Activated T-cell treated with anti-CD3 and anti-CD28 coated beads, Interleukin-2, amount 50 U/mL, for 48 hours (primary cell): Measurements from ENCODE around the gene RNF207.

ENCODE experiments used
- DNase-seq, 2 experiments: peaks; one replicate each; pipeline ENCODE4 v3.0.0-alpha.2; 2020

Gene RNF207

GRCh38 chr1:6234502-6235295 is 28.8 kb downstream of the RNF207 start:
- DNase-seq: no peak

DNA sequence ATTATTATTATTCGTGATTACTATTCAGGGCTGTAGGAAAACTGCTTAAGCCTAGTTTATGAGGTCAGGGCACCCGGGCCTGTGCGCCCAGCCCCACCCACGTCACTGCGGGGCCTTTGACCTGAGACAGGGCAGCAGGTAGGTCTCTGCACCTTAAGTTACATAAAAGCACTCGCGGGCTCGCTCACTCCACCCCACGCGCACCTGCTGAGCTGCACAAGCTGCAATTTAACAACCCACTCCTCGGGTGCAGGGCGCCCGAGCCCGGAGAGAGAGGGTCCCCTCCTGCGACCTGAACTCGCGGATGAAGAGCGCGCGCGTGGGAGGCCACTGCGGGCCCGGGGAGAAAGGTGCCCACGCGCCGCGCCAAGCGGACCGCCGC is 29.4 kb downstream of the RNF207 start:
- DNase-seq: no peak

GRCh38 chr1:6237093-6237492 is 31.2 kb downstream of the RNF207 start:
- DNase-seq: no peak

DNA sequence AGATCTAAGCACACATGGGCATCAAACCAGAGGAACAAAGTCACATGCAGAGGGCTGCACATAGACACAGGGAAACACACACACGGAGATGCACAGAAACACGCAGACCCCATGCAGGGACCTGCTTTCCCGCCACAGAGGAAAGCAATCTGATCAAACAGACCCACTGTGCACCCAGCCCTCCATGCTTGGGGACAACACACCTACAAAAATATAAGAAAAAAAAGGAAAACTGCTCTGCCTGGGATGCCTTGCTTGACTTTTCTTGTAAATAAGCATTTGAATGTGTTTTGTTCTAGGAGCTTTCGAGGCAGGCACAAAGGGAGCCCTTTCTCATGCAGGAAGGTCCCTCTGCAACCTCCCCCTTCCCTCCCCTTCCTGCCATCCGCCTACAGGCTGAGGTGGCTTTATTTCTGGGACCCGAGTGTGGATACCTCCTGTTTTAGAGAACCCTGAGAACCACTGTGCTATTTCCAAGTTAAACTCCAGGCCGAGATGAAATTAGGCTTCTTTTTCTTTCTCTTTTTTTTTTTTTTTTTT is 33.4 kb downstream of the RNF207 start:
- no peak for DNase-seq

DNA sequence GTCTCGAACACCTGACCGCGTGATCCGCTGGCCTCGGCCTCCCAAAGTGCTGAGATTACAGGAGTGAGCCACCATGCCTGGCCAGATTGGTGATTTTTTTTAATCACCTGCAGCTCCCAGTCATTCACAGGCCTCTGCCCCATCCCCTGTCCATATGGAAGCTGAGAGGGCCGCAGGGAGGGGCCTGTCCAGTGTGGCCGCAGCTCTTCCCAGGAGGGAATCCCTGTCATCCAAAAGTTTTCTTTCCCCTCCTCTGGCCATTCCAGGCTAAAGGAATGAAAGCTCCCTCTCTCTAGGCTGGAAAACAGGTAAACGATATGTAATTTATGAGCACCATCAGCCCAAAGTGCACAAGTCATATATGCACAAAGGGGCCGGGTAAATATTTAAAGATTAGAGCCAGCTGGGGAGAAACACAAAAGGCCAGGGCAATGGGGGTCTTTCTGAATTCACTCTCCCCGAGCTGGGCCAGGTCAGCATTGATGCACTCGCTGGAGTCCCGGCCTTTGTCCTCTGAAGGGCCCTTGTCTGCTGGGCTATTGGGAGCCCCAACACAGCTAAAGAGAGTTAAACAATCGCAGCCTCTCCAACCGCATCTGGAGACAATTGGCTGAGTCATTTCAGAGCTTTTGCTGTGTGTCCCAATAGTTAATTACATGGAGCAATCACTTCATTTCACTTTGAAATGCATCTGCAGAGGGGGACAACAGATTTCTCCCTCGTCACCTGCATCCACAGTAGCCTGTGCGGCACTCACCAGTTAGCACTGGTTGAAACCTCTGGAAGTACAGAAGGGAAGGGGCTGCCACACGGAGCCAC is 34.2 kb downstream of the RNF207 start:
- no peak for DNase-seq

DNA sequence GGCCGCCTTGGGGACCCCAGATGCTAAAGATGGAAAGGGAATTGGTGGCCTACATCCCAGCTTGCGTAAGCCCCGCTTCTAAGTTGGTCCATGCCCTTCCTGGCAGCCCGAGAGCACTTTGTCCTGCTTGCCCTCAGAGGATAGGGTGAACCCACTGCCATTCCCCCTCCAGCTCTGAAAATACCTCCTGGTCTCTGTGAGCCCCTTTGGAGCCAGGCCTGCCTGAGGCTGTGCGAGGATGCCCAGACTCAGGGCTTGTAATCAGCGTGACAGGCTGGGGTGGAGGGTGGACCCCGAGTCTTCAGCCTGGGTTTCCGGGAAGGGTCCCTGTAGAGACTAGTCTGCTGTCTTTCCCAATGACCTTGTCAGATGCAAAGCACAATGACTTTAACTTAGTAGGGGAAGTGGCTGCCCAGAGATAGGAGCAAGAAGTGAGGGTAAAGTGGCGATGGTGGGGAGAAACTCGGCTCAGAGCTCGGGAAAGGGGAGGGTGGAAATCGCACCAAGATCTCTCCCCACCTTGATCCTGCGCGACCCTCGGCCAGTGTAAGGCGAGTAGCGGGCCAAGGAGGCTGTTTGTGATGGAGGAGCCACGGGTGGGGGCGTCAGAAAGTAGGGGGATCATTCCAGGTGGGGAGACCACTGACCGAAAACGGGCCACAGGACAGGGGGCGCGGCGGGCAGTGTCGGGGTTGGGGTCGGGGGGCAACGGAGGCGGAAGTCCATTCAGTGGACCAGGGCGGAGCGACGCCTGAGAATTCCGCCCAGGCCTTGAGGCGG is 35.4 kb downstream of the RNF207 start:
- no peak for DNase-seq

- DNase-seq: no peak
These were observed 36.2 kb downstream of the RNF207 start for GRCh38 chr1:6241887-6242740.

DNA sequence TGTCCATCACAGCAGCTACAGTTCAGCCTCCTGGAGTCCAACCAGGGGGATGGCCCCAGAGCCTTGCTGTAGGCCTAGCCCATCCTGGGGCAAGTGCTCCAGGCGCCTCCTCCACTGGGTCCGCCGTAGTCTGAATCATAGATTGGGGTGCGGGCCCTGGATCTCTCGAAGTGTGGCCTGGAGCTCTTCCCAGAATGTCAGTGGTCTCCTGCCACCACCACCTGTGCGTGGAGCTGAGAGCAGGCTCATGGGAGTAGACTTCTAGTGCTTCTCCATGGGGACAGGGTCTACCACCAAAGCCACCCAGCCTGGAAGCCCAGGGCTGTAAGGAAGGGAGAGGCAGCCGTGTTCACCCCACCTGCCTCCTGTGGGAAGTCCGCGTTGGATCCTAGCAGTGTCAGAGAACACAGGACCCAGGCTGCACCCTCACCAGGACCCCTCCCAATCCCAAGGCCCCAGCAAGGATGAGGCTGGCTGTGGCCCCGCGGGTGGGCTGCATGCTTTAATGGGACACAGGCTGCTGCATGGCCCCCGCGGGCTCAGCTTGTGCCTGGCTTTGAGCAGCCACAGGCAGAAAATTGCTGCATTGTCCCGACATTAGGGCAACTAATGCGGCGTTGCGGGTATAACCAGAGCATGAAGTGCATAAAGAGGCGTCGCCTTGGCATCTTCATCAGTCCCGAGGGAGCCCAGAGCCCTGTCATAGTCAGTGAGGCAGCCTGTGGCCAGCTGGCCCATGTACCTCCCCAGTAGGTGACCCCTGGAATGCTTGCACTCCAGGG is 37.3 kb downstream of the RNF207 start:
- no peak for DNase-seq

DNA sequence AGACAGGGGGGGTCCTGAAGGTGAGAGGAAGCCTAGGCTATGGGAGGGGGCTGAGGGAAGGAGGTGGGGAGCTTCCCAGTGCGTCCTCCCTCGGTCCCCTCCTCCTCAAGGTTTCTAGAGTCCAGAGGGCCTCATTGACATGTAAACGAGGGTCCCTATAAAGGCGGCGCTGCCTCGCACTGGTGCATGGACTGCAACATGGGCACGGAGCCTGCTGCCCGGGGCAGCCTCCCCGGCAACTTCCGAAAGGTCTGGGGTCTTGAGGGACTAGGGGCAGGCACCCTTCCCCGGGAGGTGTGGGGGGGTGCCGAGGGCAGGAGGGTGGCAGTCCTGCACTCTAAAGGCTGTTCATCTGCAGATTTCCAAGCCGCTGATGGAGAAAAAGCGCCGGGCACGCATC is 38.1 kb downstream of the RNF207 start, which contains the start of gene HES3:
Gene HES3, plus strand, starts transcription at position 187 of the 400 bp plus-strand sequence. Its CDS starts 187 bp downstream, at position 374.
- DNase-seq: no peak

DNA sequence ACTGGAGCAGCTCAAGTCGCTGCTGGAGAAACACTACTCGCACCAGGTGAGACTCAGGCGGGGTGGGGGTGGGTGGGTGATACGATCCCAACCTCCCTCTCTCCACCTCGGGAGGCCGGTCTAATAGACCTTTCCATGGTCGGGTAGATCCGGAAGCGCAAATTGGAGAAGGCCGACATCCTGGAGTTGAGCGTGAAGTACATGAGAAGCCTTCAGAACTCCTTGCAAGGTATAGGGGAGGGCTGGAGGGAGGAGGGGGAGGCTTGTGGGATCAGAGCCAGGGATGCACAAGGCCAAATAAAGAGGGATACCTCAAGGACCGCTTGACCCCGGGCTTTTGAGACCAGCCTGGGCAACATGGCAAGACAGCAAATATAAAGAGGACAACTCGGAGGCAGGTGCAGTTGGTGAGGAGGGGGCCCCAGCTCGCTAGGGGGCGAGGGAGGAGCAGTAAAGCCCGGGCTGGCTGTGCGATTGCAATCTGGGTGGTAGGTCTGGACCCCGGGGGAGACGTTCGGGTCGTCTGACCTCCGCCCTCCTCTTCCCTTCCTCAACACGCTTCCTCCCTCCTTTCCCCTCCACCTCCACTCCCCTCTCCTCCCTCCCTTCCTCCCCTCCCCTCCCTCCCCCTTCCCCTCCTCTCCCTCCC is 38.6 kb downstream of the RNF207 start:
- no peak for DNase-seq

- peak; percentile 84 to 88 for DNase-seq
These were observed 39.4 kb downstream of the RNF207 start for GRCh38 chr1:6245086-6245868.

DNA sequence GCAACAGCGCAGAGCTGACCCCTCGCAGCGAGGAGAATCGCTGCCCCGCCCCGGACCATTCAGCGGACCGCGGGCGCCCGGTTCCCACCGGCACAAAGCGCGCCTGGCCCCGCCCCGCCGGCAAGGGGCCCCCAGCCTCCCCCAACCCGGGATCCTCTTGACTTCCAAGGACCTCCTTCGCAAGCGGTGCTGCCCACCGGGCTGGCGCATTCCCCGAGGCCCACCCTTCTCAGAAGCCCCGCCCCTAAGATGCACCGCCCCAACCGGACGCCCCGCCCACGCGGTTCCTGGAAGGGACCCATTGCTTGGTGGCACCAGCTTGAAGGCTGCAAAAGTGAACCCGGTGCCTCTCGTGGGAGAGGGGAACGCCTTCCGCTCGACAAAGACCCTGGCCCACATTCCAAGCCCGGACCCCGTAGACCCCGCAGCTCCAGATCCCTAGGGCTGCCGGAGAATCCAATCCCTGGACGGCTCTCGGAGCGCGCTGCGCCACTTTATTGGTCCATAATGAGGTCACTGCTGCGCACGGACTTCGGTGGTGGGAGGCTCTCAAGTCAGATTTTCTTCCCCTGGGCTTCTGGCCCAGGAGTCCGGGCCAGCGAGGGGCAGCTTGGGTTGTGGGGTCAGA is 40.1 kb downstream of the RNF207 start:
- peak; percentile 76 to 78 for DNase-seq

DNA sequence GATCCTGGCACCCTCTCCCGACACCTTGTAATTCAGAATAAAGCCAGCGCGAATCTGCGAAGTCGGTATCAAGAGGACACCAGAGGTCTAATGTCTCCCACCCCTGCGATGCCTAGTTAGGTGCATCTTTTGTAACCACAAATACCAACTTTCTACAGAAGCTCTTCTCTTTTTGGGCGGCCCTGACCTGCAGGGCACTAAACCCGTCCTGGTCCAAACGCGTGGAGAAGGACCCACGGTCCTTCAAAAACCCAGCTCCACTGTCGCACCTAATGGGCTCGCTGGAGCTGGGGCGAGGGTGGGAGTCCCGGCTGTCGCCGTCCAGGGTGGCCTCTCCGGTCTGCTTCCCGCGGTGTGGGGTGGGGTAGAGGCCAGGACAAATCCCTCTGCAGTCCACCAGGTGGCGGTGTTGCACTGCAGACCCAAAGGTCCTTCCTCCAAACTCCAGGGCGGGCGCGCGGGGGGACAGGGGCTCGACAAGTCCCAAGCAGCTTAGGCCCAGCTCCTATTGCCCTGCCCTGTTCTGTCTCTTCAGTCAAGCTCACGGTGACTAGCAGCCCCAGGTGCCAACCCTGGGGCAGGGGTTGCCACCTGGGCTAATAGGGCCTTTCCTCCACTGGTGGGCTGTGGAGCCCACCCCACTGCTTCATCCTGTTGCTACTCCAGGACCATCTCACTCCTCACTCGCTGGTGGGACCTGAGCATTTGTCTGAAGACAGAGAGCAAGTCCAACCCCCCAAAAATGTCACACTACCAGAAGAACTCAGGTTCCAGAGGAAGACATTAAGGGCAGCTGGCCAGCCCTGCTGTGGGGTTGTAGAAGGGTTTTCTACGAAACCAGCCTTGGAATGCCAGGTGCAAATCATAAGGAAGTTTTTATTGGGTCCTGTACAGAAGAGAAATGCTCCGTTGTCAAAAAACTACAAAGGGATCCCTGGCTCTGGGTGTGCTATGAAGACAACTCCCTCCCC is 40.9 kb downstream of the RNF207 start:
- DNase-seq: peak; percentile 86 to 89

DNA sequence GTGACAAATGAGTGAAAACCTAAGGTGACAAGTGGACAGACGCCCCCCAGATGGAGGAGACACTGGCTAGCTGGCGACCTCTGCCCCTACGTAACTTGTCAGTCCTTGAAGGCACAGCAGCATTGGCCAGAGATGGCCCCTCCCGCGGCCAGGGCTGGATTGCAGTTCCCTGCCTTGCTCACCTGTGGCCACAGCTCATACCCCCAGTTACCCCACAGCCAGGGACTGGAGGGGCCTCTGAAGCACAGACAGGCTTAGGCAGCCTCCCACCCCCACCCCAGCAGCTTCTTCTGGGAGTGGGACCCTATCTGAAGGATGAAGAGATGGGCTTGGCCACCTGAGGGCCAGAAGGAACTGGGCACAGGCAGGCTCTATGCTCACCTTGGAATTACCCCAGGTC is 41.7 kb downstream of the RNF207 start:
- DNase-seq: no peak

GRCh38 chr1:6248161-6248776 is 42.4 kb downstream of the RNF207 start:
- DNase-seq: no peak

DNA sequence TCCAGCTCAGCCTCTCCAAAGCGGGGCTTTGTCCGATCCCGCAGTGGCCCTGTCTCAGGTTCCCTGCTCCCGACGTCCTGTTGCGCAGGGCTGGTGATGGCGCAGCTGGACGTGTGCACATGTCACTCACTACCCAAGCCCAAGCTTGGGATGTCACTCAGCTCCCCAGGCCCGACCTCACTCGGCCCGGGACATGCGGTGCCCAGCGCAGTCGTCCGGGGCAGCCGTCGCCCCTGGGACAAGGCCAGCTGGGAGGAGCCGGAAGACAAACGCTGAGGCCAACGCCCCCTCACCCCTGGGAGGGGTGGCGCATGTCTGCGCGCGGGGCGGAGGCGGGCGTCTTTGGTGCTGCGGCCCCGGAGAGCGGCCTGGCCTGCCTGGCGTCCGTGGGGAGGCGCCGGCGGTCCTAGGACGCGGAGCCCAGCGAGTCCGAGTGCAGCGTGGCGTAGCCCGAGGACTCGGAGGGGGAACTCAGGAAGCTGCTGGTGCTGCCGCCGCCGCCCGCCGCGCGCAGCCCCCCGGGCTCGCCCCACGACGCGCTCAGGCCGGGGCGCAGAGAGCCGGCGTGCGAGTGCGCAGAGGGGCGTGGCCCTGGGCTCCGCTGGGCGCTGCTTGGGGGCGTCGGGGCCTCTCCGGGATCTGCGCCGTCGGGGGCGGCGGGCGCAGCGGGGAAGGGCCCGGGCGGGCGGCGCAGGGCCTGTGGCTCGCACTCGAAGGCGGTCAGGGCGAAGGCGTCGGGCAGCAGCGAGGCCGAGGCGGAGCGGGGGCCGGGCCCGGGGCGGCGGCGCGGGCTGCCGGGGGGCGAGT is 43.2 kb downstream of the RNF207 start:
- DNase-seq: no peak
